GM23338 (cell line): ENCODE measurements around the gene LAMB3. TPM values are rescaled to one million over a fixed set of nuclear protein-coding genes. Genes with fewer than 3 reads are reported as not detected.

Experiments
- CREB1 ChIP-seq: fragments of 250-450 bp; sonication (Bioruptor Pico); IDR thresholded peaks from 2 replicates; pipeline ENCODE4 v1.5.0; 2020; ENCODE audit warnings: low read depth, mild to moderate bottlenecking, moderate library complexity
- EZH2phosphoT487 ChIP-seq: fragments of 200-600 bp; sonication (generic); IDR thresholded peaks from one replicate; pipeline ENCODE4 v1.8.1; 2018; ENCODE audit warnings: antibody characterized with exemption; ENCODE audit not compliant: unreplicated experiment
- NANOG ChIP-seq: IDR thresholded peaks from 2 replicates; pipeline ENCODE4 v1.6.1; 2016; ENCODE audit warnings: antibody characterized with exemption, borderline replicate concordance
- STAT1 ChIP-seq: IDR thresholded peaks from one replicate; pipeline ENCODE4 v1.6.1; 2016; ENCODE audit warnings: antibody characterized with exemption; ENCODE audit not compliant: unreplicated experiment
- ZNF331 ChIP-seq: fragments of 250-450 bp; sonication (Bioruptor Pico); IDR thresholded peaks from 2 replicates; pipeline ENCODE4 v1.5.0; 2020; ENCODE audit warnings: low read depth, mild to moderate bottlenecking, moderate library complexity
- polyA plus RNA-seq: library from polyadenylated mRNA; unstranded; fragments of >200 nt; fragmentation: Nextera tagmentation; extraction: Ambion mirVana; gene quantifications from 2 replicates; pipeline ENCODE4 v1.2.1, GENCODE V29; 2016
- total RNA-seq: library from RNA; depleted of rRNA; stranded (reverse); fragments of >200 nt; shearing (Covaris generic); gene quantifications from 2 replicates; pipeline ENCODE4 v1.2.3, GENCODE V29; 2014
- TF ChIP-seq, protein P1 (sequence below): IDR thresholded peaks from one replicate; pipeline ENCODE4 v1.6.1; 2018; ENCODE audit warnings: antibody characterized with exemption; ENCODE audit not compliant: unreplicated experiment
- TF ChIP-seq, protein P2 (sequence below): fragments of 250-450 bp; sonication (Bioruptor Pico); IDR thresholded peaks from 2 replicates; pipeline ENCODE4 v1.5.0; 2020; ENCODE audit warnings: mild to moderate bottlenecking, moderate library complexity

Gene LAMB3
- total and polyA plus RNA-seq, 2 experiments from 2014 or later = 0.05 to 0.52 TPM

DNA sequence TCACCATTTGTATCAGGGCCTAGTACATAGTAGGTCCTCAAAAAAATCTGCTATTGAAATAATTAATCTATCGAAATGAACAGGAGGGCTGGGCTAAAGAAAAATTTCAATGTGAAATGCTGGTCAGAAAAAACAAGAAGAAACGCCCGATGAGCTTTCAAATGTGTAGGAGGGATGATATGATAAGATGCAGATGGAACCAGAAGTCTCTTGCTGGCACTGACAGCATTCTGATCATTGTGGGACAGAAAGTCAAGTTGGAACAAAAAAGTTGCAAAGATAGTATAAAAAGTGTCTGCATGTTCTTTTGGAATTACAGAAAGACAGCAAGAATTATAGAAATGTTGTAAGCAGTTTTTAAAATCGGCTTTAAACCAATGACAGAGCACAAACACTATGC, 34.1 kb upstream of the LAMB3 start (continued):
- TF ChIP-seq, protein P1, sequence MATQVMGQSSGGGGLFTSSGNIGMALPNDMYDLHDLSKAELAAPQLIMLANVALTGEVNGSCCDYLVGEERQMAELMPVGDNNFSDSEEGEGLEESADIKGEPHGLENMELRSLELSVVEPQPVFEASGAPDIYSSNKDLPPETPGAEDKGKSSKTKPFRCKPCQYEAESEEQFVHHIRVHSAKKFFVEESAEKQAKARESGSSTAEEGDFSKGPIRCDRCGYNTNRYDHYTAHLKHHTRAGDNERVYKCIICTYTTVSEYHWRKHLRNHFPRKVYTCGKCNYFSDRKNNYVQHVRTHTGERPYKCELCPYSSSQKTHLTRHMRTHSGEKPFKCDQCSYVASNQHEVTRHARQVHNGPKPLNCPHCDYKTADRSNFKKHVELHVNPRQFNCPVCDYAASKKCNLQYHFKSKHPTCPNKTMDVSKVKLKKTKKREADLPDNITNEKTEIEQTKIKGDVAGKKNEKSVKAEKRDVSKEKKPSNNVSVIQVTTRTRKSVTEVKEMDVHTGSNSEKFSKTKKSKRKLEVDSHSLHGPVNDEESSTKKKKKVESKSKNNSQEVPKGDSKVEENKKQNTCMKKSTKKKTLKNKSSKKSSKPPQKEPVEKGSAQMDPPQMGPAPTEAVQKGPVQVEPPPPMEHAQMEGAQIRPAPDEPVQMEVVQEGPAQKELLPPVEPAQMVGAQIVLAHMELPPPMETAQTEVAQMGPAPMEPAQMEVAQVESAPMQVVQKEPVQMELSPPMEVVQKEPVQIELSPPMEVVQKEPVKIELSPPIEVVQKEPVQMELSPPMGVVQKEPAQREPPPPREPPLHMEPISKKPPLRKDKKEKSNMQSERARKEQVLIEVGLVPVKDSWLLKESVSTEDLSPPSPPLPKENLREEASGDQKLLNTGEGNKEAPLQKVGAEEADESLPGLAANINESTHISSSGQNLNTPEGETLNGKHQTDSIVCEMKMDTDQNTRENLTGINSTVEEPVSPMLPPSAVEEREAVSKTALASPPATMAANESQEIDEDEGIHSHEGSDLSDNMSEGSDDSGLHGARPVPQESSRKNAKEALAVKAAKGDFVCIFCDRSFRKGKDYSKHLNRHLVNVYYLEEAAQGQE = no peak
- TF ChIP-seq CREB1 (CRISPR knock-in tag) (no peak), ZNF331 (CRISPR knock-in tag) (no peak), NANOG (no peak), EZH2phosphoT487 (no peak), STAT1 (no peak)
- TF ChIP-seq, protein P2, sequence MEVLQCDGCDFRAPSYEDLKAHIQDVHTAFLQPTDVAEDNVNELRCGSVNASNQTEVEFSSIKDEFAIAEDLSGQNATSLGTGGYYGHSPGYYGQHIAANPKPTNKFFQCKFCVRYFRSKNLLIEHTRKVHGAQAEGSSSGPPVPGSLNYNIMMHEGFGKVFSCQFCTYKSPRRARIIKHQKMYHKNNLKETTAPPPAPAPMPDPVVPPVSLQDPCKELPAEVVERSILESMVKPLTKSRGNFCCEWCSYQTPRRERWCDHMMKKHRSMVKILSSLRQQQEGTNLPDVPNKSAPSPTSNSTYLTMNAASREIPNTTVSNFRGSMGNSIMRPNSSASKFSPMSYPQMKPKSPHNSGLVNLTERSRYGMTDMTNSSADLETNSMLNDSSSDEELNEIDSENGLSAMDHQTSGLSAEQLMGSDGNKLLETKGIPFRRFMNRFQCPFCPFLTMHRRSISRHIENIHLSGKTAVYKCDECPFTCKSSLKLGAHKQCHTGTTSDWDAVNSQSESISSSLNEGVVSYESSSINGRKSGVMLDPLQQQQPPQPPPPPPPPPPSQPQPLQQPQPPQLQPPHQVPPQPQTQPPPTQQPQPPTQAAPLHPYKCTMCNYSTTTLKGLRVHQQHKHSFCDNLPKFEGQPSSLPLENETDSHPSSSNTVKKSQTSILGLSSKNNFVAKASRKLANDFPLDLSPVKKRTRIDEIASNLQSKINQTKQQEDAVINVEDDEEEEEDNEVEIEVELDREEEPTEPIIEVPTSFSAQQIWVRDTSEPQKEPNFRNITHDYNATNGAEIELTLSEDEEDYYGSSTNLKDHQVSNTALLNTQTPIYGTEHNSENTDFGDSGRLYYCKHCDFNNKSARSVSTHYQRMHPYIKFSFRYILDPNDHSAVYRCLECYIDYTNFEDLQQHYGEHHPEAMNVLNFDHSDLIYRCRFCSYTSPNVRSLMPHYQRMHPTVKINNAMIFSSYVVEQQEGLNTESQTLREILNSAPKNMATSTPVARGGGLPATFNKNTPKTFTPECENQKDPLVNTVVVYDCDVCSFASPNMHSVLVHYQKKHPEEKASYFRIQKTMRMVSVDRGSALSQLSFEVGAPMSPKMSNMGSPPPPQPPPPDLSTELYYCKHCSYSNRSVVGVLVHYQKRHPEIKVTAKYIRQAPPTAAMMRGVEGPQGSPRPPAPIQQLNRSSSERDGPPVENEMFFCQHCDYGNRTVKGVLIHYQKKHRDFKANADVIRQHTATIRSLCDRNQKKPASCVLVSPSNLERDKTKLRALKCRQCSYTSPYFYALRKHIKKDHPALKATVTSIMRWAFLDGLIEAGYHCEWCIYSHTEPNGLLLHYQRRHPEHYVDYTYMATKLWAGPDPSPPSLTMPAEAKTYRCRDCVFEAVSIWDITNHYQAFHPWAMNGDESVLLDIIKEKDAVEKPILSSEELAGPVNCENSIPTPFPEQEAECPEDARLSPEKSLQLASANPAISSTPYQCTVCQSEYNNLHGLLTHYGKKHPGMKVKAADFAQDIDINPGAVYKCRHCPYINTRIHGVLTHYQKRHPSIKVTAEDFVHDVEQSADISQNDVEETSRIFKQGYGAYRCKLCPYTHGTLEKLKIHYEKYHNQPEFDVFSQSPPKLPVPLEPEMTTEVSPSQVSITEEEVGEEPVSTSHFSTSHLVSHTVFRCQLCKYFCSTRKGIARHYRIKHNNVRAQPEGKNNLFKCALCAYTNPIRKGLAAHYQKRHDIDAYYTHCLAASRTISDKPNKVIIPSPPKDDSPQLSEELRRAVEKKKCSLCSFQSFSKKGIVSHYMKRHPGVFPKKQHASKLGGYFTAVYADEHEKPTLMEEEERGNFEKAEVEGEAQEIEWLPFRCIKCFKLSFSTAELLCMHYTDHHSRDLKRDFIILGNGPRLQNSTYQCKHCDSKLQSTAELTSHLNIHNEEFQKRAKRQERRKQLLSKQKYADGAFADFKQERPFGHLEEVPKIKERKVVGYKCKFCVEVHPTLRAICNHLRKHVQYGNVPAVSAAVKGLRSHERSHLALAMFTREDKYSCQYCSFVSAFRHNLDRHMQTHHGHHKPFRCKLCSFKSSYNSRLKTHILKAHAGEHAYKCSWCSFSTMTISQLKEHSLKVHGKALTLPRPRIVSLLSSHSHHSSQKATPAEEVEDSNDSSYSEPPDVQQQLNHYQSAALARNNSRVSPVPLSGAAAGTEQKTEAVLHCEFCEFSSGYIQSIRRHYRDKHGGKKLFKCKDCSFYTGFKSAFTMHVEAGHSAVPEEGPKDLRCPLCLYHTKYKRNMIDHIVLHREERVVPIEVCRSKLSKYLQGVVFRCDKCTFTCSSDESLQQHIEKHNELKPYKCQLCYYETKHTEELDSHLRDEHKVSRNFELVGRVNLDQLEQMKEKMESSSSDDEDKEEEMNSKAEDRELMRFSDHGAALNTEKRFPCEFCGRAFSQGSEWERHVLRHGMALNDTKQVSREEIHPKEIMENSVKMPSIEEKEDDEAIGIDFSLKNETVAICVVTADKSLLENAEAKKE (CRISPR knock-in tag) = no peak
